ENCODE results near the gene UIMC1.
A peak's percentile ranks its signal among the peaks of the same experiment; 100 is the strongest.

UIMC1 gene

DNA sequence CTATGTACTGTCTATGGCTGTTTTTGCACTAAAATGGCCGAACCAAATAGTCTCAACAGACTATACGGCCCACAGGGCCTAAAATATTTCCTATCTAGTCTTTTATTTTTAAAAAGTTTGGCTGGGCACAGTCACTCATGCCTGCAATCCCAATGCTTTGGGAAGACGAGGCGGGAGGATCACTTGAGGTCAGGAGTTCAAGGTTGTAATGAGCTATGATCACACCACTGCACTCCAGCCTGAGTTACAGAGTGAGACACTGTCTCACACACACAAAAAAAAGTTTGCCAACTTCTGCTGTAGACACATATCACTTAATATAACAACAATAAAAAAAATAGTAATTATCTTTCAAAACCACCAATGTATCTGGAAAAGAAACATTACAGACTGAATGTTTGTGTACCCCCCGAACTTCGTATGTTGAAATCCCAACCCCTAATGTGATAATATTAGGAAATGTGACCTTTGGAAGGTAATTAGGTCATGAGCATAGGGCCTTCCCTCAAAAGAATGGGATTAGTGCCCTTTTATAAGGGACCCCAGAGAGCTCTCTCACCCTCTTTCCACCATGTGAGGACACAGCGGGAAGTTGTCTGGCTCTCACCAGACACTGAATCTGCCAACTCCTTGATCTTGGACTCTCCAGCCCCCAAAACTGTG, 53.9 kb downstream of the UIMC1 start:
- DNase-seq, result no peak

- DNase-seq, result no peak
Measured at GRCh38 chr5:176948458-176948857, 58.1 kb downstream of the UIMC1 start.

DNA sequence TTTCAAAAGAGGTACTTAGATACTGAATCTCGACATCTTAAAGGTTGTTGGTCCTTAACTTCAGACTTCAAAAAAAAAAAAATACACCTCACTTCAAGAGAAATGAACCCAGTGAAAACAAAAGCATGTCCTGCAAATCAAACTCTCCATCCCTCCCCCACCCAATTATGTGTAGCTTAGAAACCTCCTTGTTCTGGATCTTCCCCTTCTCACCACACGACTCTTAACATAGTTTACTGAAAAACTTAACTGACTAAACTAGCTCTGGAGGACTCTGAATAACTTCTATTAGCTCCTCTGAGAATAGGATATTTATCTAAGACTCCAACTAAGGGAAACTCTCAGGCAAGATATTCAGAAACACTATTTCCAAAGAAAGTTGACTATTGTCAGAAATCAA, 58.7 kb downstream of the UIMC1 start:
- no peak for DNase-seq

DNA sequence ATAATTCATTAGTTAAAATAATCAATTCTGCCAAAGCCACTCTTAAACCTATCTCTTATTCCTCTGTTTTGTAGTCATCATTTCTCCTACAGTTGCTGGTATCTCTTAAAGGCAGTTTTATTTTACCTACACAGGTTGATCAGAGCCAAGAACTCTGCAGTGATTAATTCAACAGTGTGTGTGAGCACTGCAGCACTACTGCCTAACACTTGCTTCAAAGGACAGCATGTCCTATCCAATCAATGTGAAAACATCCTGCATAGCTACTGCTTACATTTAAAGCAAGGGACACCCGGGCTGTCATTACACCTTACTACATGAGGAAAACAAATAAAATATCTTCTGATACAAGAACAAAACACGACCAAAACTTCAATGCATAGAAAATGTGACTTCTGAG, 62.3 kb downstream of the UIMC1 start:
- DNase-seq, result no peak

- DNase-seq, result no peak
Measured at GRCh38 chr5:176943816-176944215, 62.8 kb downstream of the UIMC1 start.

DNA sequence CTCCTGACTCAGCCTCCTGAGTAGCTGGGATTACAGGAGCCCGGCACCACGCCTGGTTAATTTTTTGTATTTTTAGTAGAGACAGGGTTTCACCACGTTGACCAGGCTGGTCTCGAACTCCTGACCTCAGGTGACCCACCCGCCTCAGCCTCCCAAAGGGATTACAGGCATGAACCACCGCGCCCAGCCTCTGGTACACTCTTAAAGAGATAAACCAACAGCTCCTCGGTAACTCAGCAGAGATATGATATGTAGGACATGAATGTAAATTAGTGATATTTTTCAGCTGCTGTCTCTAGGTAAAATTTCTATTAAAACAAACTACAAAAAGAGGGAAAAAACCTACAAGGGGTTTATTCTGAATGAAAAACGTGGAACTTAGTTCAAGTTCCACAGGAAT, 64.6 kb downstream of the UIMC1 start:
- DNase-seq, result no peak

DNA sequence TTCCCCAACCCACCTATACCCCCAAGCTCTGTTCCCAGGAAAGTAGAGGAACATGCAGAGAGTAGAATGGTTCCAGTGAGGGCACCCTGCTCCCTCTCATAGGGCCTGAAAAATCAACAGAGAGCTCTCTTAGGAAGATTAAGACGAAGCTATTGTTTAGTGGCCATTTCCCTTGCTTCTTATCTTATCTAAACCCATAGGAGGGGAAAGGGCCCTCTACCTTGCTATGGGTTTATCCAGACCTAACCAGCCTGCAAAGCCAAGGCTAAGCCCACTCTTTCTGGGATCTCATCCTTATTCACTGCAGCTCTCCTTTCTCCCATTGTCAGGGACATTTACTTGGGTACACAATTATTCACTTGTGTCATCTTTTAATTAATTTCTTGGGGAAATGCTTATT, 68.1 kb downstream of the UIMC1 start:
- DNase-seq, result no peak

GRCh38 chr5:176935017-176935416, 71.6 kb downstream of the UIMC1 start:
- no peak for DNase-seq

GRCh38 chr5:176934309-176934930, 72.2 kb downstream of the UIMC1 start:
- DNase-seq, result no peak

DNA sequence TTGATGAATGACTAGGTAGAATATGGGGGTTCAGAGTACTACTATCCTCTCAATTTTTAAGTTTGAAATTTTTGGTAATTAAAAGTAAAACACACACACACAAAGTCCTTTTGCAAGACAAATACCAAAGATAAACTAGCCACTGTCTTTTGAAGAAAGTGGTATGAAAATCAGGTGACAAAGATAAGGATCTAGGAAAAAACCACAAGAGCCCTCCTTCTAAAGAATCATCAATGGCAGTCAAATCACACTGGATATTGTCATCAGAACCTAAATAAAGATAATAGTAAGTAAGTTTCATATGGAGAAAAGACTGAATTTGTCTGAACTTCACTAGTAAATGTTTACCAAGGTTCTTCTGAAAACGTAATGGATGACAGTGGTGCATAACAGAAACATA, 76.9 kb downstream of the UIMC1 start:
- DNase-seq, result no peak

GRCh38 chr5:176927562-176927961, 79.0 kb downstream of the UIMC1 start:
- no peak for DNase-seq

- no peak for DNase-seq
Measured at GRCh38 chr5:176922817-176923216, 83.8 kb downstream of the UIMC1 start.

GRCh38 chr5:176921714-176922113, 84.9 kb downstream of the UIMC1 start:
- DNase-seq, result no peak

DNA sequence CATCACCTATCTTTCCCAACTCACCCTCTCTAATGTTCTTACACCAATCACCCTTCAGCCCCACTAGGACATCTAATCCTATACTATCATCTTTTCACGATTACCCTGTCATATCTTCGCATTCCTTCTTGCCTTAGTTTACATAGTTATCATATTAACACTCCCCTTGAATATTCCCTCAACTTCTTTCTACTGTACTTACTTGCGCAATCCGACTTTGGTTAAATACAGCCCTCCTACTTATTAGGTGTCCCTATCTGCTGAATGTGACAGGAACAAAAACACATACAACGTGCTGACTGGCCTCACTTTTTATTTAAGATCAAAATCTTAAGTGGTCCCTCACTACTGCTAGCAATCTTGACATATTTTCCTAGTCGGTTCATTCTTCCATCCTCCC, 88.0 kb downstream of the UIMC1 start:
- no peak for DNase-seq

DNA sequence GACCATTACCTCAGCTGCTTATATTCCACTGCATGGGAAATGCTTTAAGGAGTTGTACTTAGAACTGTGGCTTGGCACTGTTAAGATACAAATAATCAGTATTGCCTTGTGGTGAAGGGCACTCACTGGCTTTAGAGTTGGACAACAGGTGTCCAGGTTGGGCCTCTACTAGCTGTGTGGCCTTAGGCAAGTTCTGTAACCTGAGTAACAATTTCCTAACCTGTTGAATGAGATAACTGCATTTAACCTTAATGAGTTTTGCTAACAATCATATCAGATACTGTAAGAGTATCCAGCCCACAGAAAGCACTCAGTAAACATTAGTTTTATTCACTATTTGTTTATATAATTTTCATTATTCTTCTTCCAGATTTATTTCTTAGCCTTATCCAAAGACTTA, 90.2 kb downstream of the UIMC1 start:
- DNase-seq, result no peak

- no peak for DNase-seq
Measured at GRCh38 chr5:176915906-176916305, 90.7 kb downstream of the UIMC1 start.

DNA sequence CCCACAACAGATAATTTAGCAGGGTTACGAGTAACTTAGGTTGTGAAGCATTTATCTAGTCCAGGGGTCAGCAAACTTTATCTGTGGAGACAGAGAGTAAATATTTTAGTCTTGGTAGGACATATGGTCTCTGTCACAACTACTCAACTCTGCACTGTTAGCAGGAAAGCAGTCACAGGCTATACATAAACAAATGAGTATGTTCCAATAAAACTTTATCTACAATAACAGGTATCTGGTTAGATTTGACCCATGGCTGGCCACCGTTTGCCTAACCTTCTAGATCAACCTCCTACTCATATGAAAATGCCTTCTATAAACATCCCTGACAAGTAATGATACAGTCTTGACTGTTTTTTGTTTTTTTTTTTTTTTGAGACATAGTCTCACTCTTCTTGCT, 94.5 kb downstream of the UIMC1 start:
- no peak for DNase-seq

GRCh38 chr5:176908675-176909368, 97.8 kb downstream of the UIMC1 start:
- DNase-seq, result no peak

DNA sequence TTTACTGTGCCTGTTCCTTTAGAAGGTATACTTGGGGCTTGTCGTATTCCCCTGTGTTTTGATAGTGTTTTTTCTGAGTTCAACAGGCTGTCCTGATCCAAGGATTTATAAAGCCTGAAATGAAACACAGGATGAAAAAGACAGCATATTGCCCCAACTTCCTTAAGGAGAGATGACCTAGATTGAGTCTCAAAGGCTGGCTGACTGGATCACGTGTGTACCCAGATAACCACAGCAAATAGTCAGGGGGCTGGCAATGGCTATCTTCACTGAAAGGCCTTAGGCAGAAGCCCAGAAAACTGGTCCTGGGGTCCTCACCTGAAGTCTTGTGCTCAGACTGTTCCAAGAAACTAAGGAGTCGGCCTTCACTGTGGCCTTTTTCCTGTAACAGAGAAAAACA, 99.8 kb downstream of the UIMC1 start:
- DNase-seq, result peak in 1 of 14 donors; percentile 32

GRCh38 chr5:176906126-176906525, 100.5 kb downstream of the UIMC1 start:
- peak in 1 of 14 donors; percentile 85 for DNase-seq

- DNase-seq, result no peak
Measured at GRCh38 chr5:176904276-176904675, 102.3 kb downstream of the UIMC1 start.

GRCh38 chr5:176902911-176903664, 103.5 kb downstream of the UIMC1 start:
- DNase-seq, result no peak

DNA sequence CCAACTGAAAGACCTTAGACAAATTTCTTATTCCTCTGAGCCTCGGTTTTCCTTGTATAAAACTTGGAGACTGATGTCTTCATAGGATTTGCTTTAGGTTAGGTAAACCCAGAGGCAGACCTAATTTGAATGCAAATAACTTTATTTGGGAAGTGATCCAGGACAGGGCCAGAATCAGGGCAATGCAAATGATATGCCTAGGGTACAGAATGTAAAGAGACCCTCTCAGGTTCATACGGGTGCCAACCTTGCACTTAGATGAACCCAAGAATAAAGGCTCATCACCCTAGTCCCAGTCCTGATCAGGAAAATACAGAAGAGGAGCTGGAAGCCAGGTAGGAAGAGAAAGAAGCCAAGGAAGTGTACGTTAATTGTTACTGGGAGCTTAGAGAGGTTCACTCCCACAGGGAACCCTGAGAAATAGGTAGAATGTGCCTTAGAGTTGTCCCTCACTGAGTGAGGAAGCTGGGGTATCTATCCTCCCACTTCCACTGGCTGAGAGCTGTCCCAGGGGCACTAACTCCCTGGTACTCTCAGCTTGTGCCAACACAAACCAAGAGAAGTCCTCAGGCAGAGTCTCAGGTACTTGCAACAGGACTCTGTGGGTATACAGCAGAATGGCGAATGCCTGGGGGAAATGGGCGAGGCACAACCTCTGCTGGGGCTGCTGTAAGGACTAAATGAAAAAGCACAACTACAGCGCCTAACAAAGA, 104.3 kb downstream of the UIMC1 start:
- no peak for DNase-seq
